Osteoblast (primary cell): Measurements from ENCODE around the gene EPS8L1. TPM values are rescaled to one million over a fixed set of nuclear protein-coding genes. Genes with fewer than 3 reads are reported as not detected.

Source experiments
- DNase-seq: peaks from one replicate; pipeline ENCODE4 v3.0.0; 2011; ENCODE audit warnings: low spot score, mixed read lengths; ENCODE audit not compliant: insufficient read length; ENCODE audit errors: missing footprints
- H2AFZ ChIP-seq: 2 replicates; pipeline ENCODE4 v1.6.0; 2011; ENCODE audit warnings: mild to moderate bottlenecking, low read length
- H3K27ac ChIP-seq: 2 replicates; pipeline ENCODE4 v1.5.1; 2011; ENCODE audit warnings: mild to moderate bottlenecking, low read depth, low read length, moderate library complexity
- H3K27me3 ChIP-seq: 2 replicates; pipeline ENCODE4 v1.6.0; 2012; ENCODE audit warnings: mild to moderate bottlenecking, control low read depth, inconsistent platforms, low read length, moderate library complexity; ENCODE audit not compliant: insufficient read depth
- H3K36me3 ChIP-seq: 2 replicates; pipeline ENCODE4 v1.5.1; 2011; ENCODE audit warnings: mild to moderate bottlenecking, low read length, control low read depth, moderate library complexity; ENCODE audit not compliant: insufficient read depth
- H3K4me1 ChIP-seq: 2 replicates; pipeline ENCODE4 v1.5.1; 2011; ENCODE audit warnings: mild to moderate bottlenecking, low read length, control low read depth, moderate library complexity; ENCODE audit not compliant: insufficient read depth
- H3K4me2 ChIP-seq: 2 replicates; pipeline ENCODE4 v1.6.0; 2011; ENCODE audit warnings: mild to moderate bottlenecking, low read length; ENCODE audit not compliant: insufficient read depth
- H3K4me3 ChIP-seq: fragments of 200-600 bp; sonication (generic); 3 replicates; pipeline ENCODE4 v1.5.1; 2012; ENCODE audit warnings: mild to moderate bottlenecking, low read length, inconsistent platforms; ENCODE audit not compliant: insufficient read depth
- H3K79me2 ChIP-seq: 2 replicates; pipeline ENCODE4 v1.6.0; 2012; ENCODE audit warnings: mild to moderate bottlenecking, low read length, control low read depth, inconsistent platforms; ENCODE audit not compliant: insufficient read depth
- H3K9me3 ChIP-seq: 2 replicates; pipeline ENCODE4 v1.5.1; 2011; ENCODE audit warnings: low read depth, low read length, control low read depth
- H4K20me1 ChIP-seq: 2 replicates; pipeline ENCODE4 v1.6.0; 2012; ENCODE audit warnings: mild to moderate bottlenecking, low read length, control low read depth; ENCODE audit not compliant: insufficient read depth
- total RNA-seq: library from RNA; depleted of rRNA; stranded (reverse); fragments of >200 nt; gene quantifications from 2 replicates; pipeline ENCODE4 v1.2.3, GENCODE V29; 2012
- TF ChIP-seq, protein P1 (sequence below): IDR thresholded peaks from 2 replicates; pipeline ENCODE4 v1.5.1; 2011; ENCODE audit warnings: mild to moderate bottlenecking, low read depth, low read length, moderate library complexity; ENCODE audit errors: extremely low read depth

Gene EPS8L1
- total RNA-seq, 1 donor, result 1.1 TPM

- peaks cover 24% of the 10 kb centered on the region for H3K27me3 ChIP-seq
- H4K20me1 ChIP-seq, result no peaks in the 10 kb centered on the region
- TF ChIP-seq, protein P1, sequence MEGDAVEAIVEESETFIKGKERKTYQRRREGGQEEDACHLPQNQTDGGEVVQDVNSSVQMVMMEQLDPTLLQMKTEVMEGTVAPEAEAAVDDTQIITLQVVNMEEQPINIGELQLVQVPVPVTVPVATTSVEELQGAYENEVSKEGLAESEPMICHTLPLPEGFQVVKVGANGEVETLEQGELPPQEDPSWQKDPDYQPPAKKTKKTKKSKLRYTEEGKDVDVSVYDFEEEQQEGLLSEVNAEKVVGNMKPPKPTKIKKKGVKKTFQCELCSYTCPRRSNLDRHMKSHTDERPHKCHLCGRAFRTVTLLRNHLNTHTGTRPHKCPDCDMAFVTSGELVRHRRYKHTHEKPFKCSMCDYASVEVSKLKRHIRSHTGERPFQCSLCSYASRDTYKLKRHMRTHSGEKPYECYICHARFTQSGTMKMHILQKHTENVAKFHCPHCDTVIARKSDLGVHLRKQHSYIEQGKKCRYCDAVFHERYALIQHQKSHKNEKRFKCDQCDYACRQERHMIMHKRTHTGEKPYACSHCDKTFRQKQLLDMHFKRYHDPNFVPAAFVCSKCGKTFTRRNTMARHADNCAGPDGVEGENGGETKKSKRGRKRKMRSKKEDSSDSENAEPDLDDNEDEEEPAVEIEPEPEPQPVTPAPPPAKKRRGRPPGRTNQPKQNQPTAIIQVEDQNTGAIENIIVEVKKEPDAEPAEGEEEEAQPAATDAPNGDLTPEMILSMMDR, result no peak
- peak; percentile 97 for DNase-seq
- H3K9me3 ChIP-seq, result peaks cover 3% of the 10 kb centered on the region
- no peaks in the 10 kb centered on the region for H3K79me2 ChIP-seq
- no peak overlapping the region for H3K27ac ChIP-seq
- no peak overlapping the region for H3K4me3 ChIP-seq
- no peak overlapping the region for H3K4me2 ChIP-seq
- H3K4me1 ChIP-seq, result no peaks in the 10 kb centered on the region
- no peak overlapping the region for H2AFZ ChIP-seq
- H3K36me3 ChIP-seq, result no peaks in the 10 kb centered on the region
Measured at GRCh38 chr19:55071129-55071502, 4.6 kb upstream of the EPS8L1 start.

DNA sequence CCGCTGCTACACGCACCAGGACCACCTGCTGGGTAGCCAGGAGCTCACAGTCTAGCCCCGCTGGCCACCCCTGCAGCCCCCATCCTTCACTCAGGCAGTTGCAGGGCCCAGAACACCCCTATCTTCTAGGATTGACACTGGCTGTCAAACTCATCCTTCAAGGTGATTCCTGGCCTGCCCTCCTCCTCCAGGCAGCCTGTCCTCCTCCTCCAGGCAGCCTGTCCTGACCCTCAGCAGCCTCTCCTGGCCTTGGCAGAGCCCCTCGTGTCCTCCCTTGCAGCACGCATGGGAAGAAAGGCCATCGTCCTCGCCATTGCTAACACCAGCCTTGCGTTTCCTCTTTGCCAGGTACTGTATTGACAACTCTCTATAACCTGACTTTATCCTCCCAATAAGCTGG lies 3.8 kb upstream of the EPS8L1 start:
- Histone ChIP-seq H3K4me3 (no peak overlapping the region), H3K36me3 (no peaks in the 10 kb centered on the region)

GRCh38 chr19:55076321-55076720 lies 652 bp downstream of the EPS8L1 start:
- Histone ChIP-seq H3K4me3 (no peak overlapping the region), H3K4me2 (no peak overlapping the region), H4K20me1 (no peaks in the 10 kb centered on the region), H3K4me1 (peaks cover 3% of the 10 kb centered on the region), H3K79me2 (no peaks in the 10 kb centered on the region), H3K27me3 (peaks cover 24% of the 10 kb centered on the region), H3K27ac (no peak overlapping the region), H2AFZ (no peak overlapping the region), H3K36me3 (no peaks in the 10 kb centered on the region), H3K9me3 (no peaks in the 10 kb centered on the region)
- TF ChIP-seq, protein P1, result no peak
- peak; percentile 46 for DNase-seq

More for the DNA sequence above, 3.8 kb upstream of the EPS8L1 start:
- peaks cover 24% of the 10 kb centered on the region for H3K27me3 ChIP-seq
- TF ChIP-seq, protein P1, result no peak
- H3K79me2 ChIP-seq, result no peaks in the 10 kb centered on the region
- H3K4me1 ChIP-seq, result no peaks in the 10 kb centered on the region
- peak; percentile 39 for DNase-seq
- H3K4me2 ChIP-seq, result no peak overlapping the region
- H3K27ac ChIP-seq, result no peak overlapping the region
- no peak overlapping the region for H2AFZ ChIP-seq
- peaks cover 3% of the 10 kb centered on the region for H3K9me3 ChIP-seq
- H4K20me1 ChIP-seq, result no peaks in the 10 kb centered on the region

- Histone ChIP-seq H3K79me2 (no peaks in the 10 kb centered on the region), H4K20me1 (no peaks in the 10 kb centered on the region), H3K4me2 (no peak overlapping the region), H3K27ac (no peak overlapping the region), H3K9me3 (no peaks in the 10 kb centered on the region), H3K36me3 (no peaks in the 10 kb centered on the region), H3K4me3 (no peak overlapping the region), H2AFZ (no peak overlapping the region), H3K27me3 (peaks cover 32% of the 10 kb centered on the region), H3K4me1 (peaks cover 3% of the 10 kb centered on the region)
- TF ChIP-seq, protein P1, result no peak
- DNase-seq, result peak; percentile 58
Measured at GRCh38 chr19:55077106-55077505, 1.4 kb downstream of the EPS8L1 start.
